ENCODE measurements around the gene VPS37B.

DNA sequence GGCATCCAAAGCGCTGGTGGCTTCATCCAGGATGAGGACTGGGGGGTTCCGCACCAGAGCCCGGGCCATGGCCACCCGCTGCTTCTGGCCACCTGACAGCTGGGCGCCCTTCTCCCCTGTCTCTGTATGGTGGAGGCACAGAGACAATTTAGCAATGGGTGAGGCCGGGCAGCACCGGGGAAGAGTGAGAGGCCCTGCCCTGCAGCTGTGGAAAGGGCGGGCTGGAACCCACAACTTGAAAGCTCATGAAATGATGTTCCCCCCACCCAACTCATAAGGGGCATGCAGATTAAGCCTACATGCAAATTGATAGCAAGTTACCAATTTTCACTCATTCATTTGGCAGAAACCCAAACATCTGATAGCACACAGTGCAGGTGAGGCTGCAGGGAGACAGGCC is 36.3 kb upstream of the VPS37B start:
- TF ChIP-seq POLR2A (IDR thresholded peaks at IDR 0.05), result no peak
- TF ChIP-seq, protein P1, sequence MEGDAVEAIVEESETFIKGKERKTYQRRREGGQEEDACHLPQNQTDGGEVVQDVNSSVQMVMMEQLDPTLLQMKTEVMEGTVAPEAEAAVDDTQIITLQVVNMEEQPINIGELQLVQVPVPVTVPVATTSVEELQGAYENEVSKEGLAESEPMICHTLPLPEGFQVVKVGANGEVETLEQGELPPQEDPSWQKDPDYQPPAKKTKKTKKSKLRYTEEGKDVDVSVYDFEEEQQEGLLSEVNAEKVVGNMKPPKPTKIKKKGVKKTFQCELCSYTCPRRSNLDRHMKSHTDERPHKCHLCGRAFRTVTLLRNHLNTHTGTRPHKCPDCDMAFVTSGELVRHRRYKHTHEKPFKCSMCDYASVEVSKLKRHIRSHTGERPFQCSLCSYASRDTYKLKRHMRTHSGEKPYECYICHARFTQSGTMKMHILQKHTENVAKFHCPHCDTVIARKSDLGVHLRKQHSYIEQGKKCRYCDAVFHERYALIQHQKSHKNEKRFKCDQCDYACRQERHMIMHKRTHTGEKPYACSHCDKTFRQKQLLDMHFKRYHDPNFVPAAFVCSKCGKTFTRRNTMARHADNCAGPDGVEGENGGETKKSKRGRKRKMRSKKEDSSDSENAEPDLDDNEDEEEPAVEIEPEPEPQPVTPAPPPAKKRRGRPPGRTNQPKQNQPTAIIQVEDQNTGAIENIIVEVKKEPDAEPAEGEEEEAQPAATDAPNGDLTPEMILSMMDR (IDR thresholded peaks at IDR 0.05 in 4 of 5, conservative IDR thresholded peaks at IDR 0.05 in 1 of 5), result no peak
